ENCODE measurements around the gene LRRC3C.

DNA sequence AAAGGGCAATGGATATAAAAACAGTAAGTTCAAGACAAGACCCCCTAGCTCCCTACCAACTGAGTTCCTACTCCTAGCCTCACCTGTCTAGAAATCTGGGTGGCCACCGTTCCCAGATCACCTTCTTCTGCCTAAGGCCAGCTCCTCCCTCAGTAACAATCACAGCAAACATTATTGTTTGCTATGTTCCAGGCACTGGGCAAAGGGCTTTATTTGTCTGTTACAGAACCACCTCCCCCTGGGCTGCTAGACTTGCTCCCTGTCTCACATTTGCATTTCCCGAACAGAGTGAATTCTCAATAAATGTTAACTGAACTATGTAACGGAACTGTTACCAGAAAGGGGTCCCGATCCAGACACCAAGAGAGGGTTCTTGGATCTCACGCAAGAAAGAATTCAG, 6.8 kb downstream of the LRRC3C start:
- no peak for TF ChIP-seq EZH2 (optimal IDR thresholded peaks at IDR 0.05; ENCODE audit: low read depth, low read length)
- TF ChIP-seq, protein P1, sequence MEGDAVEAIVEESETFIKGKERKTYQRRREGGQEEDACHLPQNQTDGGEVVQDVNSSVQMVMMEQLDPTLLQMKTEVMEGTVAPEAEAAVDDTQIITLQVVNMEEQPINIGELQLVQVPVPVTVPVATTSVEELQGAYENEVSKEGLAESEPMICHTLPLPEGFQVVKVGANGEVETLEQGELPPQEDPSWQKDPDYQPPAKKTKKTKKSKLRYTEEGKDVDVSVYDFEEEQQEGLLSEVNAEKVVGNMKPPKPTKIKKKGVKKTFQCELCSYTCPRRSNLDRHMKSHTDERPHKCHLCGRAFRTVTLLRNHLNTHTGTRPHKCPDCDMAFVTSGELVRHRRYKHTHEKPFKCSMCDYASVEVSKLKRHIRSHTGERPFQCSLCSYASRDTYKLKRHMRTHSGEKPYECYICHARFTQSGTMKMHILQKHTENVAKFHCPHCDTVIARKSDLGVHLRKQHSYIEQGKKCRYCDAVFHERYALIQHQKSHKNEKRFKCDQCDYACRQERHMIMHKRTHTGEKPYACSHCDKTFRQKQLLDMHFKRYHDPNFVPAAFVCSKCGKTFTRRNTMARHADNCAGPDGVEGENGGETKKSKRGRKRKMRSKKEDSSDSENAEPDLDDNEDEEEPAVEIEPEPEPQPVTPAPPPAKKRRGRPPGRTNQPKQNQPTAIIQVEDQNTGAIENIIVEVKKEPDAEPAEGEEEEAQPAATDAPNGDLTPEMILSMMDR (IDR thresholded peaks at IDR 0.05; ENCODE audit: low read length), result no peak
- TF ChIP-seq EZH2phosphoT487 (IDR thresholded peaks at IDR 0.05; ENCODE audit: low read length), result no peak

Data from MM.1S (cell line).